Muscle layer of colon (tissue), 2 donors: ENCODE measurements around the gene CTIF.

Source experiments
- H3K27ac ChIP-seq: one replicate; pipeline ENCODE4 v1.7.0; 2013; ENCODE audit warnings: low read depth, mild to moderate bottlenecking, low read length, moderate library complexity
- H3K27me3 ChIP-seq, 2 donors: one replicate each; pipeline ENCODE4 v1.7.0; 2013; ENCODE audit warnings: low read length in 2 of 2, mild to moderate bottlenecking in 2 of 2; ENCODE audit not compliant: insufficient read depth in 2 of 2, control insufficient read depth in 1 of 2
- H3K36me3 ChIP-seq: one replicate; pipeline ENCODE4 v1.7.0; 2013; ENCODE audit warnings: mild to moderate bottlenecking, low read length; ENCODE audit not compliant: insufficient read depth
- H3K4me1 ChIP-seq: one replicate; pipeline ENCODE4 v1.7.0; 2013; ENCODE audit warnings: mild to moderate bottlenecking, low read length; ENCODE audit not compliant: insufficient read depth
- H3K4me3 ChIP-seq, 2 donors: one replicate each; pipeline ENCODE4 v1.7.0; 2013; ENCODE audit warnings: low read length in 2 of 2, low read depth in 1 of 2, mild to moderate bottlenecking in 1 of 2, moderate library complexity in 1 of 2
- H3K9ac ChIP-seq: one replicate; pipeline ENCODE4 v1.7.0; 2013; ENCODE audit warnings: low read length
- H3K9me3 ChIP-seq: one replicate; pipeline ENCODE4 v1.7.0; 2013; ENCODE audit warnings: mild to moderate bottlenecking, low read length
- donor health status: abdominal sarcoma.
- donor health status: Adenocarcinoma of cecum.

Gene CTIF

GRCh38 chr18:48833701-48834412 is 295.0 kb downstream of the CTIF start:
- peaks cover 7% of the 10 kb centered on the region for H3K36me3 ChIP-seq
- H3K27ac ChIP-seq, result no peak overlapping the region
- H3K27me3 ChIP-seq, result no peaks in the 10 kb centered on the region
- no peak overlapping the region for H3K9ac ChIP-seq
- H3K4me1 ChIP-seq, result peaks cover 12% of the 10 kb centered on the region
- no peaks in the 10 kb centered on the region for H3K9me3 ChIP-seq
- no peak overlapping the region for H3K4me3 ChIP-seq

GRCh38 chr18:48834413-48835031 is 295.7 kb downstream of the CTIF start:
- Histone ChIP-seq H3K27me3 (no peaks in the 10 kb centered on the region), H3K27ac (no peak overlapping the region), H3K36me3 (peaks cover 7% of the 10 kb centered on the region), H3K9ac (no peak overlapping the region), H3K4me1 (peaks cover 6% of the 10 kb centered on the region), H3K4me3 (no peak overlapping the region), H3K9me3 (no peaks in the 10 kb centered on the region)

- Histone ChIP-seq H3K27ac (no peak overlapping the region), H3K4me1 (no peaks in the 10 kb centered on the region), H3K9me3 (no peaks in the 10 kb centered on the region), H3K27me3 (no peaks in the 10 kb centered on the region), H3K9ac (no peak overlapping the region), H3K36me3 (peaks cover 7% of the 10 kb centered on the region), H3K4me3 (no peak overlapping the region)
Observed at GRCh38 chr18:48835119-48835518, 296.3 kb downstream of the CTIF start.

GRCh38 chr18:48835745-48836170 is 296.9 kb downstream of the CTIF start:
- H3K36me3 ChIP-seq, result peaks cover 7% of the 10 kb centered on the region
- no peaks in the 10 kb centered on the region for H3K9me3 ChIP-seq
- no peaks in the 10 kb centered on the region for H3K27me3 ChIP-seq
- H3K4me3 ChIP-seq, result no peak overlapping the region
- no peaks in the 10 kb centered on the region for H3K4me1 ChIP-seq
- no peak overlapping the region for H3K9ac ChIP-seq
- H3K27ac ChIP-seq, result no peak overlapping the region

- Histone ChIP-seq H3K9me3 (no peaks in the 10 kb centered on the region), H3K4me3 (no peak overlapping the region), H3K27ac (no peak overlapping the region), H3K4me1 (peaks cover 4% of the 10 kb centered on the region), H3K9ac (no peak overlapping the region), H3K27me3 (no peaks in the 10 kb centered on the region), H3K36me3 (peaks cover under 1% of the 10 kb centered on the region)
Observed at GRCh38 chr18:48836231-48836805, 297.5 kb downstream of the CTIF start.

GRCh38 chr18:48836806-48837615 is 298.2 kb downstream of the CTIF start:
- no peaks in the 10 kb centered on the region for H3K36me3 ChIP-seq
- no peak overlapping the region for H3K9ac ChIP-seq
- H3K4me1 ChIP-seq, result peaks cover 5% of the 10 kb centered on the region
- H3K27ac ChIP-seq, result no peak overlapping the region
- no peaks in the 10 kb centered on the region for H3K9me3 ChIP-seq
- no peak overlapping the region for H3K4me3 ChIP-seq
- no peaks in the 10 kb centered on the region for H3K27me3 ChIP-seq

GRCh38 chr18:48837676-48838075 is 298.8 kb downstream of the CTIF start:
- H3K27ac ChIP-seq, result no peak overlapping the region
- H3K9ac ChIP-seq, result no peak overlapping the region
- no peaks in the 10 kb centered on the region for H3K9me3 ChIP-seq
- H3K4me3 ChIP-seq, result no peak overlapping the region
- H3K36me3 ChIP-seq, result no peaks in the 10 kb centered on the region
- H3K4me1 ChIP-seq, result peaks cover 5% of the 10 kb centered on the region
- no peaks in the 10 kb centered on the region for H3K27me3 ChIP-seq

- Histone ChIP-seq H3K9me3 (no peaks in the 10 kb centered on the region), H3K9ac (no peak overlapping the region), H3K27me3 (no peaks in the 10 kb centered on the region), H3K36me3 (no peaks in the 10 kb centered on the region), H3K4me1 (peaks cover 5% of the 10 kb centered on the region), H3K4me3 (no peak overlapping the region), H3K27ac (no peak overlapping the region)
Observed at GRCh38 chr18:48838166-48838775, 299.4 kb downstream of the CTIF start.

- Histone ChIP-seq H3K9me3 (no peaks in the 10 kb centered on the region), H3K27ac (no peak overlapping the region), H3K4me1 (peaks cover 5% of the 10 kb centered on the region), H3K36me3 (no peaks in the 10 kb centered on the region), H3K4me3 (no peak overlapping the region), H3K9ac (no peak overlapping the region), H3K27me3 (no peaks in the 10 kb centered on the region)
Observed at GRCh38 chr18:48838921-48839818, 300.3 kb downstream of the CTIF start.

GRCh38 chr18:48839819-48840490 is 301.1 kb downstream of the CTIF start:
- Histone ChIP-seq H3K27ac (no peak overlapping the region), H3K9ac (no peak overlapping the region), H3K36me3 (no peaks in the 10 kb centered on the region)

More at GRCh38 chr18:48839819-48840490, 301.1 kb downstream of the CTIF start:
- Histone ChIP-seq H3K27me3 (no peaks in the 10 kb centered on the region), H3K4me1 (peaks cover 5% of the 10 kb centered on the region), H3K4me3 (no peak overlapping the region), H3K9me3 (no peaks in the 10 kb centered on the region)
